Measurements from ENCODE around the gene TAS2R31.

TAS2R31 gene

GRCh38 chr12:11026118-11026517 is 5.1 kb downstream of the TAS2R31 start:
- no peak for DNase-seq (ENCODE audit: extremely low spot score)
- TF ChIP-seq, protein P1, sequence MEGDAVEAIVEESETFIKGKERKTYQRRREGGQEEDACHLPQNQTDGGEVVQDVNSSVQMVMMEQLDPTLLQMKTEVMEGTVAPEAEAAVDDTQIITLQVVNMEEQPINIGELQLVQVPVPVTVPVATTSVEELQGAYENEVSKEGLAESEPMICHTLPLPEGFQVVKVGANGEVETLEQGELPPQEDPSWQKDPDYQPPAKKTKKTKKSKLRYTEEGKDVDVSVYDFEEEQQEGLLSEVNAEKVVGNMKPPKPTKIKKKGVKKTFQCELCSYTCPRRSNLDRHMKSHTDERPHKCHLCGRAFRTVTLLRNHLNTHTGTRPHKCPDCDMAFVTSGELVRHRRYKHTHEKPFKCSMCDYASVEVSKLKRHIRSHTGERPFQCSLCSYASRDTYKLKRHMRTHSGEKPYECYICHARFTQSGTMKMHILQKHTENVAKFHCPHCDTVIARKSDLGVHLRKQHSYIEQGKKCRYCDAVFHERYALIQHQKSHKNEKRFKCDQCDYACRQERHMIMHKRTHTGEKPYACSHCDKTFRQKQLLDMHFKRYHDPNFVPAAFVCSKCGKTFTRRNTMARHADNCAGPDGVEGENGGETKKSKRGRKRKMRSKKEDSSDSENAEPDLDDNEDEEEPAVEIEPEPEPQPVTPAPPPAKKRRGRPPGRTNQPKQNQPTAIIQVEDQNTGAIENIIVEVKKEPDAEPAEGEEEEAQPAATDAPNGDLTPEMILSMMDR (IDR thresholded peaks at IDR 0.05; ENCODE audit: control extremely low read depth, extremely low read depth, low read depth, missing control alignments): no peak
- ChIA-PET CTCF (no interaction called here), POLR2A (no interaction called here)

DNA sequence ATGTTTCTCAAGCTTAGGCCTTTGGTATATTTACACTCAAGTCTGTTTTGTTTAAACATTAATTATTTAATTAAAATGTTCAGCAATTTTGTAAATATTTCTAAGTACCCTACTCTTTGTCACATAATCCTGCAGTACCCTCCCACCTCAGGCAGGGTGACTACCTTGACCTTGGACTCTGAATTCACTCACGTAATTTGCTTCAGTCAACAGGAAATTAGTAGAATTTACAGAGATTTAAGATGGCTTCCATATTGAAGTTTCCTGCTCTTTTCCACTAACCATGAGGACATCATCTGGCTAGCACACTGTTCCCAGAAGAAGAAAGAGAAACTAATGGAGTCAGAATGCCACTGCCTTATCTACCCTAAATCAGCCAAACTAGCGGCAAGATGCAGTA is 7.8 kb downstream of the TAS2R31 start:
- CTCF ChIA-PET: no interaction called here
- POLR2A ChIA-PET: no interaction called here
- TF ChIP-seq, protein P1 (IDR thresholded peaks at IDR 0.05; ENCODE audit: control extremely low read depth, extremely low read depth, low read depth, missing control alignments): no peak
- no peak for DNase-seq (ENCODE audit: extremely low spot score)

DNA sequence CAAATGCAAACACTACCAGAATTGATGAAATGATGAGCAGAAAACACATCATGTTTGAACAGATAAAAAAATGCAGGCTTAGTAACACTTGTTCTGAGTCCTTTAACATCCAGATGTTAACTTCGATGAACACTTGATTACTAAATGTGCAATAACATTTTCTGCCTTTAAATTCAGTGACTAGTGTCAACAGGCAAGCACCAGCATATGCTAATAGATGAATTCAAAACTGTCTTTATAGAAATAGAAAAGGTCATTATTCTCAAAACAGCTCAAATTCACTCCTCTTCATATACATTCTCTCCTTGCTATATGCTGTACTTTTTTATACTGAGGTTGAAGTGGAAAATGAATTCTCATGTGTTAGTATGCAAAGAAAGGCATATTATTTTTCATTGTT is 8.7 kb downstream of the TAS2R31 start, which contains the start of gene TAS2R19:
Gene TAS2R19 (minus strand): TSS at position 101 of the 400 bp plus-strand sequence. CDS start 49 bp downstream, at position 52.
- CTCF ChIA-PET: no interaction called here
- DNase-seq (ENCODE audit: extremely low spot score): no peak
- POLR2A ChIA-PET: no interaction called here
- TF ChIP-seq, protein P1 (IDR thresholded peaks at IDR 0.05; ENCODE audit: control extremely low read depth, extremely low read depth, low read depth, missing control alignments): no peak

GRCh38 chr12:11016937-11017336 is 14.3 kb downstream of the TAS2R31 start:
- TF ChIP-seq, protein P1 (IDR thresholded peaks at IDR 0.05; ENCODE audit: control extremely low read depth, extremely low read depth, low read depth, missing control alignments): no peak
- CTCF ChIA-PET: no interaction called here

DNA sequence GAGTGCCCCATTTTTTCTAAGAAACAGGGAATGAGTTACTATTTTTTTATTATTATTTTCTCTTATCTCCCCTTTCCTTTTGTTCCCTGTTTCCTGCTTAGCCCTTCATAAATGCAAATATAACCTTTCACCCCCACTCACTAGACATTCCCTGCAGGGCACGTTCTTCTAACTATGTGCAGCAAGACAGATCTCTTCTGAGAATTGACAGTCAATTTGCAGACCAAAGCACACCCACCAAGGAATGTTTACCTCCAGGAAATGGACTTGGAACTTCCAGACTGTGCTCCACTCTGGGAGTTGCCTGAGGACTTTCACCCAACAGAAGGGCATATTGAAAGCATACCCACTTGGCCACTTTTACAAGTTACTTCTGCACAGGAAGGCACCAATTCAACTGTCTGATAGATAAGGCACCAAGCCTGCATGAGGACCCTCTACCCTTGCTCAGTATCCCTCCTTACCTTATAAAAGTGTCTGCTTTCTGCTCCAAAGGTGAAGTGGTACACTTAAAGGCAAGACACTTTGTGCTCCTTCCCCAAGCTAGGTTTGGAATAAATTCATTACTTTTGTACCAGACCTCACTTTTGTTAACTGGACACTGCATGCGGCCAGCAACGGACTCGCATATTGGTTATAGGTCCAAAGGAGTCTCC is 15.3 kb downstream of the TAS2R31 start:
- CTCF ChIA-PET: no interaction called here
- DNase-seq (ENCODE audit: extremely low spot score): no peak
- POLR2A ChIA-PET: no interaction called here
- TF ChIP-seq, protein P1 (IDR thresholded peaks at IDR 0.05; ENCODE audit: control extremely low read depth, extremely low read depth, low read depth, missing control alignments): no peak

More at GRCh38 chr12:11016937-11017336, 14.3 kb downstream of the TAS2R31 start:
- POLR2A ChIA-PET: no interaction called here
- no peak for DNase-seq (ENCODE audit: extremely low spot score)

DNA sequence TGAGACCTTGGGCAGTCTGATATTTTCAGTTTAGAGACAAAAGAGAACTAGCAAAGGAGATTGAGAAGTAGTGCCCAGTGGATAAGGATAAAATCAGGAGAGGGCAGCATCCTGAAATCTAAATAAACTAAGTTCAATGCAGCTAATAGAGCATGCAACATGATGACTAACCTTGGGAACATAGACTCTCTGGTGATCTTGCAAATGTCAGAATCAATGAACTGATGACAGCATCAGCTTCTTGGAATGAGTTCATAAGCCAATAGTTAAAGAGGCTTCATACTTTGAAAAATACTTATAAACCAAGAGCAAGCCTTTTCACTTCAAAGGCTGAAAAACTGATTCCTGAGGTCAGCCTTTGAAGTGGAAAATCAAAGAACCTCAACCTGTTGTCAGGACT is 17.0 kb downstream of the TAS2R31 start:
- no peak for DNase-seq (ENCODE audit: extremely low spot score)
- TF ChIP-seq, protein P1 (IDR thresholded peaks at IDR 0.05; ENCODE audit: control extremely low read depth, extremely low read depth, low read depth, missing control alignments): no peak
- ChIA-PET CTCF (no interaction called here), POLR2A (no interaction called here)

Measured in GM10248 (cell line).